ENCODE results near the gene C3. TPM values are rescaled to one million over a fixed set of nuclear protein-coding genes. Genes with fewer than 3 reads are reported as not detected.

Gene C3
- total RNA-seq, 1 experiment from 2014 or later = 7.0 TPM

DNA sequence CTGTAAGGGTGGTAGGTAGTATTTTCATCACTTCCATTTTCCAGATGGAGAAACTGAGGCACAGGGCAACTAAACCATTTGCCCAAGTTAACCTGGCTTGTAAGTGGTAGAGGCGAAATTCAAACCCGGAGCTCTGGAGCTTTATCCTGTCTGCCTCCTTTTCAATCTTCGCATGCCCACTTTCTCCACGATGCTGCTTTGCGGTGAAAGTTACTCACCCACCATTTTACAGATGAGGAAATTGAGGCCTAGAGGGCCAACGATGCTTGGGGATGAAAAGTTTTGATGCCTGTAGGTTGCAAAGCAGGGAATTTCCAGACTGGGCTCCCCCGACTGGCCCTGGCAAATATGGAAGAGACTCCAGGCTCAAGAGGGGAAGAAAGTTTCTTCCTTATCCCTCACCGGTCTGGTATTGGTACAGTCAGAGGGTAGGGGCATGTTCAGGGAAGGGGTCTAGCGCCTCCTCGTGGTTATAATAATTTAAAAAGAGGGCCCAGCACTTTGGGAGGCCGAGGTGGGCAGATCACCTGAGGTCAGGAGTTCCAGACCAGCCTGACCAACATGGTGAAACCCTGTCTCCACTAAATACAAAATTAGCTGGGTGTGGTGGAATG, 48.7 kb upstream of the C3 start:
- peaks cover 32% of the 10 kb centered on the region for H3K79me2 ChIP-seq (ENCODE audit: insufficient read depth, low read length)
- no peaks in the 10 kb centered on the region for H3K27me3 ChIP-seq (ENCODE audit: insufficient read depth, low read length)
- H3K9me2 ChIP-seq (ENCODE audit: insufficient read depth) = no peaks in the 10 kb centered on the region
- no peak overlapping the region for H3K9ac ChIP-seq (ENCODE audit: low read length)
- intact Hi-C loops (cut with micrococcal nuclease) = no loop called here
- DNase-seq (ENCODE audit: low read depth, low spot score) (no peak), ATAC-seq (no peak)
- H3K4me2 ChIP-seq (ENCODE audit: low read length) = no peak overlapping the region
- ChIA-PET POLR2A (no interaction called here), CTCF (interaction anchor here (1.8 kb wide), 1 partner anchor 30 kb away, joined by 6 read pairs; no protein-coding TSS in a partner anchor), RAD21 (ENCODE audit: low non-redundant PET in 1 of 2, low total read pairs in 2 of 2, uncharacterized antibody in 2 of 2, unreplicated experiment in 2 of 2) (no interaction called here)
- peaks cover 20 to 40% of the 10 kb centered on the region in 2 experiments for H3K4me1 ChIP-seq (ENCODE audit: control insufficient read depth in 1 of 2, insufficient read depth in 2 of 2, low read length in 2 of 2)
- no peaks in the 10 kb centered on the region for H3K9me3 ChIP-seq (ENCODE audit: control insufficient read depth in 1 of 2, insufficient read depth in 1 of 2, low read depth in 1 of 2, low read length in 2 of 2)
- no peaks in the 10 kb centered on the region for H4K20me1 ChIP-seq (ENCODE audit: insufficient read depth)
- no peak overlapping the region for H3K4me3 ChIP-seq (replicated peaks in 1 of 2; ENCODE audit: low read depth in 1 of 2, low read length in 2 of 2)
- no TSS peak for BruUV-seq (replicated peaks)
- no peak overlapping the region for H3K27ac ChIP-seq (ENCODE audit: low read depth, low read length)
- peaks cover 0 to 2% of the 10 kb centered on the region in 2 experiments; a peak in 1 of 4 replicates for H3K36me3 ChIP-seq (ENCODE audit: control insufficient read depth in 1 of 2, insufficient read depth in 2 of 2, low read length in 2 of 2)
- H2AFZ ChIP-seq (ENCODE audit: low read depth, low read length, poor library complexity, severe bottlenecking) = no peak overlapping the region
- TF ChIP-seq CTCF (IDR thresholded peaks at IDR 0.05 in 2 of 3, conservative IDR thresholded peaks at IDR 0.05 in 1 of 3; ENCODE audit: borderline replicate concordance in 1 of 3, insufficient read depth in 1 of 3, low read depth in 2 of 3, low read length in 2 of 3) (peak; percentile 42 to 55 (median 43); a peak in 4 of 6 replicates), SIN3A (IDR thresholded peaks at IDR 0.05; ENCODE audit: low read depth) (no peak), TCF7L2 (IDR thresholded peaks at IDR 0.05; ENCODE audit: borderline replicate concordance, extremely low read depth, insufficient read depth, insufficient read length) (no peak), SRF (IDR thresholded peaks at IDR 0.05; ENCODE audit: low read depth) (no peak), EZH2phosphoT487 (IDR thresholded peaks at IDR 0.05; ENCODE audit: borderline replicate concordance) (no peak), RAD21 (IDR thresholded peaks at IDR 0.05; ENCODE audit: low read depth) (peak; percentile 64), SP1 (IDR thresholded peaks at IDR 0.05; ENCODE audit: low read depth) (no peak), POLR2A (IDR thresholded peaks at IDR 0.05; ENCODE audit: borderline replicate concordance, extremely low read depth, insufficient read depth, insufficient read length) (no peak), YY1 (IDR thresholded peaks at IDR 0.05; ENCODE audit: extremely low read depth, insufficient replicate concordance, low read depth, low read length) (no peak), ZNF274 (IDR thresholded peaks at IDR 0.05; ENCODE audit: low read depth, low read length) (no peak), POLR2AphosphoS5 (IDR thresholded peaks at IDR 0.05; ENCODE audit: low read depth, low read length) (no peak), JUND (IDR thresholded peaks at IDR 0.05) (no peak)
- TF ChIP-seq, protein P1, sequence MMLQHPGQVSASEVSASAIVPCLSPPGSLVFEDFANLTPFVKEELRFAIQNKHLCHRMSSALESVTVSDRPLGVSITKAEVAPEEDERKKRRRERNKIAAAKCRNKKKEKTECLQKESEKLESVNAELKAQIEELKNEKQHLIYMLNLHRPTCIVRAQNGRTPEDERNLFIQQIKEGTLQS (IDR thresholded peaks at IDR 0.05) = no peak
